ENCODE data around the gene MANF. TPM values are rescaled to one million over a fixed set of nuclear protein-coding genes. Genes with fewer than 3 reads are reported as not detected.

Gene MANF
- total RNA-seq, 1 donor from 2014 or later = 46.1 TPM

GRCh38 chr3:51398595-51399310, 13.7 kb downstream of the MANF start:
- ATAC-seq = no peak
- no peak for DNase-seq (ENCODE audit: missing footprints)
- intact Hi-C loops (cut with DNase I) = no loop called here

GRCh38 chr3:51400166-51400565, 15.1 kb downstream of the MANF start:
- intact Hi-C loops (cut with DNase I) = no loop called here
- DNase-seq (ENCODE audit: missing footprints) (no peak), ATAC-seq (no peak)

DNA sequence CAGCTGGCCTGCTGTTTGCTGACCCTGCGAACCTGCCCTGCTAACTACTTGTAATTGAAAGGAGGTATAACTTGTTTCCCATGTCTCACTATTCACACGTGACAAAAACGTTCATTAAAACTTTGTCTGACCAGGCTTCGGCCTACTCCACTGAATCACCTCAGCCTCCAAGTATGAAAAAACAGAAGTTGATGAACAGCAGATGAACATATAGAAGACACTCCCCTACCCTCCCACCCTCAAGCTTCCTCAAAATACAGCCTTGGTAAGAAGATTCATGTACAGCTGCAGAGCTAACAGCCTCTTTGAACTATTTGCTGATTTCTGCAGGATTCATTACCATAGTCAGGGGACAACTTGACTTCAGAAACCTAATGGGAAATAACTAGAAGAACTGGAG, 16.6 kb downstream of the MANF start:
- peak; percentile 55 for ATAC-seq
- DNase-seq (ENCODE audit: missing footprints) = no peak
- intact Hi-C loops (cut with DNase I) = no loop called here

DNA sequence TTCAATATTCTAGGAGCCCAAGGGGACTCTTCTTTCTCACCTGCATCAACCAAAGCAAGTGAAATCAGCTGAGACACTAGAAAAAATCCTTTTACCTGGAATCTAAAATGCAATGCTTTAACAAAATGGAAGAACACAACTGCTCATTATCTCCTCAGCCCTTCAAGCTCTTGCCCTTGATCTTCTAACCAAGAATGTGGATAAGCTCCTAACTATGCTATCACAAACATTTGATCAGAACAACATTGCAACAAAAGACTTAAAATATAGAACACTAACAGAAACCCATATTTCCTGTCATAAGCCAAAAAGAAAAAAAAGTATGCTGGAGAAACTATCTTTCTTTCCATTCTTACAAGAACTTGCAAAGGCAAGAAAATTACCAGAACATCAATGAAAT, 18.6 kb downstream of the MANF start:
- intact Hi-C loops (cut with DNase I) = no loop called here
- no peak for ATAC-seq
- DNase-seq (ENCODE audit: missing footprints) = no peak

- ATAC-seq = no peak
- no peak for DNase-seq (ENCODE audit: missing footprints)
- intact Hi-C loops (cut with DNase I) = no loop called here
These were observed 22.9 kb downstream of the MANF start for GRCh38 chr3:51408021-51408420.

DNA sequence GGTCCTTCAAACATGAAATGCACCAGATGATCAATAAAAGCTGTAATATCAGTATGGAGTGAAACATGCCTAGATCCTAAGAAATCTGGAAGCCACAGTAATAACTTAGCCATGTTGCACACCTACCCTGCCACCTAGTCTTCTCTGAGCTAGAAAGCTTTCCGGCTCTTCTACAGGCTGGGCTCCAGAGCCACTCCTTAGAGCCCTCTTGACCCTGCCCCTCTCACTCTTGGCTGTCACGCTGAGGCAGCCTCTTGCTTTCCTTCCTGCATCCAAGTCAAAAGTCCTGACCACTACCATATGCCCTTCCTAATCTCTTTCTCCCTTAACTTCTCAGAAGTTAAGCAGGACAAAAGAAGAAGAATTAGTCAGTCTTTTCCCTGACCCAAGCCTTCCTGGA, 23.7 kb downstream of the MANF start:
- intact Hi-C loops (cut with DNase I) = no loop called here
- ATAC-seq (no peak), DNase-seq (ENCODE audit: missing footprints) (no peak)

GRCh38 chr3:51422211-51422610, 37.1 kb downstream of the MANF start:
- intact Hi-C loops (cut with DNase I) = no loop called here
- ATAC-seq (no peak), DNase-seq (ENCODE audit: missing footprints) (no peak)

DNA sequence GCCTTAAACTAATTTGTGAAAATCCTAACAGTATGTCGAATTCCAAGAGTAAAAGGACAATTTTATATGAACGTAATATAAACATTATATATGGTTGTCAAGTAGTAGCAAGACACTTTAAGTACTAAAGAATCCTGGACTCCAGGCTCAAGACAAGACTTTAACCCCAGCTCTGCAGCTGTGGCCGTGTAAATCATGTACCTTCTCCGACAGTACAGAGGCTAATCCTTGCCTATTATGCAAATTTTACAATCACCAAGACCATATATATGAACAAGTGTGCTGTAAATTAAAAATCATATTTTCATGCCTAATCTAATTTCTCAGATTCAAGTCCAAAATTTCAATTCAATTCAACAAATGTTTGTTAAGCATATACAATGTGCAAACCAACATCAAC, 41.8 kb downstream of the MANF start:
- DNase-seq (ENCODE audit: missing footprints) (no peak), ATAC-seq (no peak)
- intact Hi-C loops (cut with DNase I) = no loop called here

GRCh38 chr3:51429138-51429537, 44.0 kb downstream of the MANF start:
- intact Hi-C loops (cut with DNase I) = no loop called here
- DNase-seq (ENCODE audit: missing footprints) = no peak
- ATAC-seq = no peak

DNA sequence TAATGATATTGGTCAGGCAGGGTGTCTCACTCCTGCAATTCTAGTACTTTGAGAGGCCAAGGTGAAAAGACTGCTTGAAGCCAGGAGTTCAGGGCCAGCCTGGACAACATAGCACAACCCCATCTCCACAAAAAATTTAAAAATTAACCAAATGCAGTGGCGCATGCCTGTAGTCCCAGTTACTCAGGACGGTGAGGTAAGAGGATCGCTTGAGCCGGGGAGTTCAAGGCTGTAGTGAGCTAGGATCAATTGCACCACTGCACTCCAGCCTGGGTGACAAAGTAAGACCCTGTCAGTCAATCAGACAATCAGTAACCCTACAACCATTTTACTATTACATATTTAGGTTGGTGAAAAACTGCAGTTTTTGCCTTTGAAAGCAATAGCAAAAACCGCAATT, 49.0 kb downstream of the MANF start:
- DNase-seq (ENCODE audit: missing footprints) = no peak
- intact Hi-C loops (cut with DNase I) = no loop called here
- no peak for ATAC-seq

DNA sequence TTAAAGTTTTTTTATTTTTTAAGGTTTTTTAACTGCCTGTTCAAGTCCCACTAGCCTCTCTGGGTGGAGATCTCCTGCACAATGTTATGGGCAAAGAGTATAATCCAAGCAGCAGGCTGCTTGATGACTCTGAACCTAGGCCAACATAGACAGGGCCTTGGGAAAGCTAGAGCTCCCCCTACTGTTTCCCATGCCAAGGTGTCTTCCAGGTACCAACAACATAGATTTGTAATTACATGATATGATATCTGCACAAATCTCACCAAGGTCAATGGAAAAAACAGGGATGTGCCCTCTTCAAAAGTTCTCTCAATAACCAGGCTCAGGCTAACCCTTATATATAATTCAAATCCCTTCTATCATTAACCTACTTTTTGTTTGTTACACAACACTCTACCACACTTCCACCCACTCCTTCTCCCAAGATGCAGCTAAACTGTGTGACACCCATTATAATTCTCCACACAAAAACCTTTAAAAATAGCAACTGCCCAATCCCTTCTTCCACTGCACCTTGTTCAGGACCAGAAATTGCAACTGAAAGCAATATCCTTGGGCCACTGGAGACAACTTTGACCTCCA, 49.7 kb downstream of the MANF start:
- no peak for ATAC-seq
- intact Hi-C loops (cut with DNase I) = no loop called here
- no peak for DNase-seq (ENCODE audit: missing footprints)

- ATAC-seq (no peak), DNase-seq (ENCODE audit: missing footprints) (no peak)
- intact Hi-C loops (cut with DNase I) = no loop called here
These were observed 52.0 kb downstream of the MANF start for GRCh38 chr3:51436998-51437639.

Other genes with a start within 250 kb of the MANF start
- 11.8 TPM for gene RBM15B, start 6.0 kb downstream of the MANF start, total RNA-seq
- gene DCAF1, start 114.7 kb downstream of the MANF start, total RNA-seq = 15.1 TPM
- 10.3 TPM for gene RAD54L2, start 153.4 kb downstream of the MANF start, total RNA-seq